ENCODE measurements around the gene RPAP2. TPM values are rescaled to one million over a fixed set of nuclear protein-coding genes. Genes with fewer than 3 reads are reported as not detected.
"Not testable (repeated sequence)": the region's sequence is repeated elsewhere in the genome, so short reads cannot be mapped to it uniquely, and the experiment has no call there.

RPAP2 gene
- polyA plus RNA-seq, 6 donors from 2014 or later: 9.7 to 26.7 (median 16.6) TPM

GRCh38 chr1:92329347-92330129 is 30.7 kb downstream of the RPAP2 start:
- Mint-ChIP-seq H3K27ac (no peak overlapping the region), H3K36me3 (peaks cover 45 to 70% of the 10 kb centered on the region in 2 donors), H3K4me1 (peaks cover 0 to 7% (median 0%) of the 10 kb centered on the region in 3 donors), H3K27me3 (no peaks in the 10 kb centered on the region), H3K4me3 (no peak overlapping the region), H3K9me3 (peaks cover 8 to 42% (median 28%) of the 10 kb centered on the region in 7 donors)
- DNase-seq (no peak), ATAC-seq (ENCODE audit: low read depth in 2 of 2) (no peak)

- H3K4me3 Mint-ChIP-seq: no peak overlapping the region
- no peak for ATAC-seq (ENCODE audit: low read depth in 2 of 2)
- no peak overlapping the region for H3K27ac Mint-ChIP-seq
- peaks cover 0 to 7% (median 0%) of the 10 kb centered on the region in 3 donors for H3K4me1 Mint-ChIP-seq
- H3K9me3 Mint-ChIP-seq: peaks cover 0 to 6% (median 3%) of the 10 kb centered on the region in 7 donors
- H3K36me3 Mint-ChIP-seq: peaks cover 16 to 46% of the 10 kb centered on the region in 2 donors
- H3K27me3 Mint-ChIP-seq: no peaks in the 10 kb centered on the region
- DNase-seq: no peak
These were observed 34.8 kb downstream of the RPAP2 start for GRCh38 chr1:92333668-92334067.

DNA sequence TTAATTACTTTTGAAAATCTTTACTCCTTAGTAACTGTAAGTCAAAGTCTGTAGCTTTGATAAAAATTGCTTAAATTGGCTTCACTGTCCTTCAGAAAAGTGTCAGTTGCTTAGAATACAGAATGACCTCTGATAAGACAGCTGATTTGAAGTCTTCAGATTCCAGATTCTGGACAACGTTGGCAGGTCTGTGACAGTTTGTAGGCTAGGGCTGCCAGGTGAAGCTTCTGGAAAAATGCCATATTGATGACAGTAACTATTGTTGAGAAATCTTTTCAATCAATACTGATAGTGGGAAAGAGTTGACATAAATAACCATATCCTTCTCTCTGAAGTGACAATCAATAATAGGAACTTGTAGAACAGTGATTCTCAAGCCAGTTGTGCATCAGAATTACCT is 41.3 kb downstream of the RPAP2 start:
- Mint-ChIP-seq H3K36me3 (peaks cover 21 to 22% of the 10 kb centered on the region in 2 donors), H3K27ac (no peak overlapping the region), H3K4me3 (no peak overlapping the region), H3K27me3 (no peaks in the 10 kb centered on the region), H3K4me1 (no peaks in the 10 kb centered on the region), H3K9me3 (no peaks in the 10 kb centered on the region)
- DNase-seq (no peak), ATAC-seq (ENCODE audit: low read depth in 2 of 2) (no peak)

- no peaks in the 10 kb centered on the region for H3K27me3 Mint-ChIP-seq
- no peak overlapping the region for H3K4me3 Mint-ChIP-seq
- H3K4me1 Mint-ChIP-seq: no peaks in the 10 kb centered on the region
- ATAC-seq (ENCODE audit: low read depth in 2 of 2): no peak
- H3K36me3 Mint-ChIP-seq: peaks cover 21 to 24% of the 10 kb centered on the region in 2 donors
- H3K27ac Mint-ChIP-seq: peak overlapping the region in 2 of 6 donors; percentile 4 to 27
- DNase-seq: no peak
- no peaks in the 10 kb centered on the region for H3K9me3 Mint-ChIP-seq
These were observed 43.5 kb downstream of the RPAP2 start for GRCh38 chr1:92342401-92342800.

DNA sequence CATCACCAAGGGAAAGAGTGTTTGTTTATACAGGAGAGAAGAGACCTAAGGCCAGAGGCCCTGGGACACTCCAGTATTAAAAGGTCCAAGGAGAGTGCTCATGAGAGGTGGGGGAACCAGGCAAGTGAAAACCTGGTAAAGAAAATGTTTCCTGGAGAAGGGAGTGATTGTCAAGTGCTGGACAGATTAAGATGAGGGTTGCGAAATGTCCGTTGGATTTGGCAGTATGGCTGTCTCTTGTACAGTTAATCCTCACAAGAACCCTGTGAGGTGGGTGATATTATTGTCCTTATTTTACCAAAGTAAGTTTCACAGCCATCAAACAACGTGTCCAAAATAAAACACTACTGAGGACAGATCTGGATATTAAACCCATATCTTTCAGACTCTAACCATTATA is 44.2 kb downstream of the RPAP2 start:
- no peaks in the 10 kb centered on the region for H3K4me1 Mint-ChIP-seq
- no peak overlapping the region for H3K4me3 Mint-ChIP-seq
- peaks cover 24 to 25% of the 10 kb centered on the region in 2 donors for H3K36me3 Mint-ChIP-seq
- H3K27ac Mint-ChIP-seq: no peak overlapping the region
- DNase-seq: no peak
- ATAC-seq (ENCODE audit: low read depth in 2 of 2): no peak
- no peaks in the 10 kb centered on the region for H3K9me3 Mint-ChIP-seq
- H3K27me3 Mint-ChIP-seq: no peaks in the 10 kb centered on the region

GRCh38 chr1:92346866-92347640 is 48.2 kb downstream of the RPAP2 start:
- Mint-ChIP-seq H3K4me3 (no peak overlapping the region), H3K4me1 (no peaks in the 10 kb centered on the region), H3K9me3 (peaks cover 0 to 4% (median 0%) of the 10 kb centered on the region in 7 donors), H3K36me3 (peaks cover 27 to 29% of the 10 kb centered on the region in 2 donors), H3K27me3 (no peaks in the 10 kb centered on the region), H3K27ac (no peak overlapping the region)
- ATAC-seq (ENCODE audit: low read depth in 2 of 2) (no peak), DNase-seq (no peak)

DNA sequence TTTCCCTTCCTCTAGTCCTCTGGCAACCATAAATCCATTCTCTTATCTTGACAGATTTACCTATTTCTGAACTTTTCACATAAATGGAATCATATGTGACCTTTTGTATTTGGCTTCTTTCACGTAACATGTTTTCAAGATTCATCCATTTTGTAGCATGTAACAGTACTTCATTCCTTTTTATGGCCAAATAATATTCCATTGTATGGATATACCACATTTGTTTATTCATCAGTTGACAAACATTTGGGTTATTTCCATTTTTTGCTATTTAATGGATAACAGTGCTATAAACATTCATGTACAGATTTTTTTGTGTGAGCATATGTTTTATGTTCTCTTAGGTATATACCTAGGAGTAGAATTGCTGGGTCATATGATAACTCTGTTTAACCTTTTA is 54.0 kb downstream of the RPAP2 start:
- peaks cover 0 to 5% (median 4%) of the 10 kb centered on the region in 7 donors for H3K9me3 Mint-ChIP-seq
- H3K4me3 Mint-ChIP-seq: no peak overlapping the region
- no peak overlapping the region for H3K27ac Mint-ChIP-seq
- ATAC-seq (ENCODE audit: low read depth in 2 of 2): no peak
- DNase-seq: no peak
- H3K27me3 Mint-ChIP-seq: no peaks in the 10 kb centered on the region
- peaks cover 24 to 26% of the 10 kb centered on the region in 2 donors for H3K36me3 Mint-ChIP-seq
- no peaks in the 10 kb centered on the region for H3K4me1 Mint-ChIP-seq

DNA sequence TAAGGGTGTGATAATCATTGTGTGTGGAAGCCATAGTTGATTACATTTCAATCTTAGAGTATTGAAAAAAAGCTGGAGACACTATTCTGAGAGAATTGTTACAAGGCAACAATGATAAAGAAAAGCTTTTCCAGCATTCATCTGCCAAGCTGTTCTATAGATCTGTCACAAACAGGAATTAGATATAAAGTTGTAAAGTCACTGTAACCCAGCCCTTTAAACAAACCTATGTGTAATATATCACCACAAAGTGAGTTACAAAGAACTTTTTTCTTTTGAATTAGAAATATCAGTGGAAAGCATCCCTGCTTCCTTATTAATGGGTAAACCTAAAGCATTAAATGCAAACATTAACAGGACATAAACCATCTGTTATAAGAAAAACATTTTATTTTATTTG is 55.4 kb downstream of the RPAP2 start:
- Mint-ChIP-seq H3K36me3 (peaks cover 27 to 31% of the 10 kb centered on the region in 2 donors), H3K4me1 (no peaks in the 10 kb centered on the region), H3K27ac (no peak overlapping the region), H3K9me3 (peaks cover 0 to 5% (median 4%) of the 10 kb centered on the region in 7 donors), H3K4me3 (no peak overlapping the region), H3K27me3 (no peaks in the 10 kb centered on the region)
- DNase-seq (no peak), ATAC-seq (ENCODE audit: low read depth in 2 of 2) (no peak)

DNA sequence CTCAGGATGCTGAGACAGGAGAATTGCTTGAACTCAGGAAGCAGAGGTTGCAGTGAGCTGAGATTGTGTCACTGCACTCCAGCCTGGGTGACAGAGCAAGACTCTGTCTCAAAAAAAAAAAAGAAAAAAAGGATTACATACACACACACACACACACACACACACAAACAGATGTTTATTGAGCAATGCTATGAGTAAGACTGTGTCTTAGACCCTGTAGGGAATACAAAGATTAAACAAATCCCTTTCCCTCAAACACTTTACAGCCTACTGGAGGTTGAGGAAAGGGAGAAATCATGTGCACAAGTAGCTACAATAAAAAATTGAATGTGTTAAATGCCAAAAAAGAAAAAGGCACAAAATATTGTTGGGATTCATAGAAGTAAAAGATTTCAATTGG is 58.1 kb downstream of the RPAP2 start:
- ATAC-seq (ENCODE audit: low read depth in 2 of 2): no peak
- Mint-ChIP-seq H3K4me1 (no peaks in the 10 kb centered on the region), H3K27me3 (no peaks in the 10 kb centered on the region), H3K9me3 (peaks cover 0 to 5% (median 3%) of the 10 kb centered on the region in 7 donors), H3K27ac (peak overlapping the region in 1 of 6 donors; percentile 64), H3K4me3 (no peak overlapping the region), H3K36me3 (peaks cover 25 to 30% of the 10 kb centered on the region in 2 donors)
- no peak for DNase-seq

DNA sequence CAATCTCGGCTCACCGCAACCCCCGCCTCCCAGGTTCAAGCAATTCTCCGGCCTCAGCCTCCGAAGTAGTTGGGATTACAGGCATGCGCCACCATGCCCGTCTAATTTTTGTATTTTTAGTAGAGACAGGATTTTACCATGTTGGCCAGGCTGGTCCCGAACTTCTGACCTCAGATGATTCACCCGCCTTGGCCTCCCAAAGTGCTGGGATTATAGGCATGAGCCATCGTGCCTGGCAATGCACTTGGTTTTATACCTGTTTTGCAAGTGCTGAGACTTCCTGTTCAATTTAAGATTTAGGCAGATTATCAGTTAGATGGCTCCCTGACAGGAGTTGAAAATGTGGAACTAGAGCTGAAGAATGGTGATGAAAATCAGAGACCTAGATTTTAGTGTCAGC is 60.5 kb downstream of the RPAP2 start:
- H3K27me3 Mint-ChIP-seq; H3K9me3 Mint-ChIP-seq; H3K4me1 Mint-ChIP-seq; DNase-seq; H3K4me3 Mint-ChIP-seq; ATAC-seq (ENCODE audit: low read depth in 2 of 2); H3K27ac Mint-ChIP-seq: not testable (repeated sequence)
- peaks cover 20% of the 10 kb centered on the region in 2 donors for H3K36me3 Mint-ChIP-seq

GRCh38 chr1:92359986-92360385 is 61.1 kb downstream of the RPAP2 start:
- Mint-ChIP-seq H3K27me3 (no peaks in the 10 kb centered on the region), H3K27ac (no peak overlapping the region), H3K4me1 (no peaks in the 10 kb centered on the region), H3K9me3 (no peaks in the 10 kb centered on the region), H3K36me3 (peaks cover 20 to 26% of the 10 kb centered on the region in 2 donors), H3K4me3 (no peak overlapping the region)
- no peak for DNase-seq
- no peak for ATAC-seq (ENCODE audit: low read depth in 2 of 2)

- no peak for ATAC-seq (ENCODE audit: low read depth in 2 of 2)
- Mint-ChIP-seq H3K36me3 (peaks cover 18 to 29% of the 10 kb centered on the region in 2 donors), H3K4me1 (no peaks in the 10 kb centered on the region), H3K27me3 (no peaks in the 10 kb centered on the region), H3K9me3 (no peaks in the 10 kb centered on the region), H3K27ac (no peak overlapping the region), H3K4me3 (peak overlapping the region in 1 of 8 donors; percentile 2)
- no peak for DNase-seq
These were observed 64.1 kb downstream of the RPAP2 start for GRCh38 chr1:92362970-92363369.

DNA sequence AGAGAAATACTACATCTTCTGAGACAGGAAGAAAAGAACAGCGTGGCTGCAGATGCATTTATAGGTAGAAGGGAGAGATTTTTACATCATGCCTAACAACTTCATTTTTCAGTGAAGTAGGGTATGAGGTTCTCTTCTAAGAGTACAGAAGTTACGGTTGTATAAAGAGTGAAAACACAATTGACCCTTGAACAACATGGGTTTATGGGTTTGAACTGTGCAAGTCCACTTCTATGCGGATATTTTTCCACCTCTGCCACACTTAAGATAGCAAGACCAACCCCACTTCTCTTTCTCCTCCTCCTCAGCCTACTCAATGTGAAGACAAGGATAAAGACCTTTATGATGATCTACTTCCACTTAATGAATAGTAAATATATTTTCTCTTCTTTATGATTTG is 64.5 kb downstream of the RPAP2 start:
- Mint-ChIP-seq H3K4me1 (no peaks in the 10 kb centered on the region), H3K4me3 (no peak overlapping the region), H3K9me3 (no peaks in the 10 kb centered on the region), H3K27ac (no peak overlapping the region), H3K36me3 (peaks cover 14 to 26% of the 10 kb centered on the region in 2 donors), H3K27me3 (no peaks in the 10 kb centered on the region)
- DNase-seq: no peak
- ATAC-seq (ENCODE audit: low read depth in 2 of 2): no peak

All from naive B cell (primary cell).